ENCODE results near the gene IGFALS. TPM values are rescaled to one million over a fixed set of nuclear protein-coding genes. Genes with fewer than 3 reads are reported as not detected.
A peak's percentile ranks its signal among the peaks of the same experiment; 100 is the strongest.

The IGFALS gene
- total and polyA plus RNA-seq, 2 donors (not counting 3 experiments of a cell fraction or from before 2014, with no cell fraction given) = not detected

DNA sequence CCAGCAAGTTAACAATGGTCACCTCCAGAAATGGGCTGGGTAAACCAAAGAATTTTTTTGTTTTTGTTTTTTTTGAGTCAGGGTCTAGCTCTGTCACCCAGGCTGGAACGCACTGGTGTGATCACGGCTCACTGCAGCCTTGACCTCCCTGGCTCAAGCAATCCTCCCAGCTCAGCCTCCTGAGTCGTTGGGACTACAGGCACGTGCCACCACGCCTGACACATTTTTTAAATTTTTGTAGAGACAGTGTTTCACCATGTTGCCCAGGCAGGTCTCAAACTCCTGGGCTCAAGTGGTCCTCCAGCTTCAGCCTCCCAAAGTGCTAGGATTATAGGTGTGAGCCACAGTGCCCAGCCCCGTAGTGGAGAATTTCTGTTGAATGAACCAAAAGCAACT, 12.8 kb downstream of the IGFALS start:
- CTCF ChIA-PET = interaction anchor here (1.5 kb wide), 1 partner anchor 73 kb away, joined by 3 read pairs; no protein-coding TSS in a partner anchor
- DNase-seq (ENCODE audit: low read depth, low spot score) (no peak), FAIRE-seq (no peak)
- Histone ChIP-seq H3K9ac (replicated peaks; ENCODE audit: extremely low read depth, insufficient read depth, low read length) (no peak overlapping the region), H2AFZ (ENCODE audit: low read depth, low read length) (no peak overlapping the region), H3K27me3 (ENCODE audit: control insufficient read depth in 2 of 2, insufficient read depth in 2 of 2, low read length in 2 of 2) (no peaks in the 10 kb centered on the region), H3K36me3 (ENCODE audit: control insufficient read depth in 2 of 2, extremely low read depth in 1 of 2, insufficient read depth in 2 of 2, low read length in 2 of 2) (peaks cover 0 to 40% of the 10 kb centered on the region in 2 experiments), H3K4me1 (ENCODE audit: control insufficient read depth, extremely low read depth, insufficient read depth, low read length) (peaks cover 14% of the 10 kb centered on the region), H4K20me1 (replicated peaks; ENCODE audit: control insufficient read depth, extremely low read depth, insufficient read depth, low read length) (no peaks in the 10 kb centered on the region), H3K9me1 (replicated peaks; ENCODE audit: control insufficient read depth, extremely low read depth, insufficient read depth, low read length) (no peaks in the 10 kb centered on the region), H3K4me2 (ENCODE audit: insufficient read depth, low read length) (no peak overlapping the region), H3K79me2 (ENCODE audit: control insufficient read depth, insufficient read depth, low read length) (peaks cover 21% of the 10 kb centered on the region), H3K27ac (ENCODE audit: insufficient read depth, low read depth, low read length) (no peak overlapping the region), H3K9me3 (replicated peaks; ENCODE audit: control insufficient read depth, insufficient read depth, low read length) (no peaks in the 10 kb centered on the region), H3K4me3 (replicated peaks in 1 of 3; ENCODE audit: insufficient read depth in 1 of 3, low read depth in 1 of 3, low read length in 3 of 3) (no peak overlapping the region)
- TF ChIP-seq MYC (IDR thresholded peaks at IDR 0.05; ENCODE audit: low read depth, low read length) (no peak), CTCF (IDR thresholded peaks at IDR 0.05; ENCODE audit: extremely low read depth in 1 of 2, insufficient read depth in 1 of 2, low read depth in 1 of 2, low read length in 2 of 2) (no peak), EZH2 (IDR thresholded peaks at IDR 0.05; ENCODE audit: borderline replicate concordance, low read depth, low read length, severe bottlenecking) (no peak), MAX (IDR thresholded peaks at IDR 0.05; ENCODE audit: insufficient read depth, insufficient read length) (no peak), POLR2AphosphoS5 (IDR thresholded peaks at IDR 0.05; ENCODE audit: insufficient read depth, low read depth, low read length) (no peak), GATA2 (IDR thresholded peaks at IDR 0.05; ENCODE audit: insufficient read depth, insufficient read length, low read depth, low read length) (no peak), FOS (IDR thresholded peaks at IDR 0.05; ENCODE audit: borderline replicate concordance, insufficient read depth, low read length) (no peak), JUN (IDR thresholded peaks at IDR 0.05; ENCODE audit: borderline replicate concordance, insufficient read depth, insufficient read length, low read depth) (no peak), POLR2A (IDR thresholded peaks at IDR 0.05; ENCODE audit: low read depth, low read length) (no peak)
- dilution Hi-C loops (cut with MboI; ENCODE audit: extremely low pct_ligation_motif_present, low sequenced_read_pairs) (no loop called here), intact Hi-C loops (cut with micrococcal nuclease) (loop anchor here (5.0 to 10.0 kb wide), 2 partner anchors 358 to 476 kb away; partner anchors contain the start of genes UBE2I and UQCC4)
- BruUV-seq (replicated peaks) = TSS peak; percentile 44
- POLR2A ChIA-PET = interaction anchor here (1.2 kb wide), 1 partner anchor 360 kb away, joined by 3 read pairs; the partner anchor contains the start of gene UQCC4

Data from endothelial cell of umbilical vein (primary cell).